ENCODE measurements around the gene S100A13.

DNA sequence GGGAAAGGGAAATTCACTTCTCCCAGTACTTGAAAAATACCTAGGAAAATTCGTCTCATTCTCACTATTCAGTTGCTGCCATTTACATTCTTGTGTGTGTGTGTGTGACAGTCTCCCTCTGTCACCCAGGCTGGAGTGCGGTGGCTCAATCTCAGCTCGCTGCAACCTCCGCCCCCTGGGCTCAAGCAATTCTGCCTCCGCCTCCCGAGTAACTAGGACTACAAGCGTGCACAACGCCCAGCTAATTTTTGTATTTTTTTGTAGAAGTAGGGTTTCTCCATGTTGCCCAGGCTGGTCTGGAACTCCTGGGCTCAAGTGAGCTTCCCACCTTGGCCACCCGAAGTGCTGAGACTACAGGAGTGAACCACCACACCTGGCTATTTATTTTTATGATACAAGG, 32.4 kb upstream of the S100A13 start:
- TF ChIP-seq, protein P1, sequence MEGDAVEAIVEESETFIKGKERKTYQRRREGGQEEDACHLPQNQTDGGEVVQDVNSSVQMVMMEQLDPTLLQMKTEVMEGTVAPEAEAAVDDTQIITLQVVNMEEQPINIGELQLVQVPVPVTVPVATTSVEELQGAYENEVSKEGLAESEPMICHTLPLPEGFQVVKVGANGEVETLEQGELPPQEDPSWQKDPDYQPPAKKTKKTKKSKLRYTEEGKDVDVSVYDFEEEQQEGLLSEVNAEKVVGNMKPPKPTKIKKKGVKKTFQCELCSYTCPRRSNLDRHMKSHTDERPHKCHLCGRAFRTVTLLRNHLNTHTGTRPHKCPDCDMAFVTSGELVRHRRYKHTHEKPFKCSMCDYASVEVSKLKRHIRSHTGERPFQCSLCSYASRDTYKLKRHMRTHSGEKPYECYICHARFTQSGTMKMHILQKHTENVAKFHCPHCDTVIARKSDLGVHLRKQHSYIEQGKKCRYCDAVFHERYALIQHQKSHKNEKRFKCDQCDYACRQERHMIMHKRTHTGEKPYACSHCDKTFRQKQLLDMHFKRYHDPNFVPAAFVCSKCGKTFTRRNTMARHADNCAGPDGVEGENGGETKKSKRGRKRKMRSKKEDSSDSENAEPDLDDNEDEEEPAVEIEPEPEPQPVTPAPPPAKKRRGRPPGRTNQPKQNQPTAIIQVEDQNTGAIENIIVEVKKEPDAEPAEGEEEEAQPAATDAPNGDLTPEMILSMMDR (IDR thresholded peaks at IDR 0.05), result no peak
- TF ChIP-seq POLR2A (IDR thresholded peaks at IDR 0.05), result no peak

Measured in esophagus squamous epithelium (tissue), 4 donors.